K562 (cell line): Measurements from ENCODE around the gene MDC1. TPM values are rescaled to one million over a fixed set of nuclear protein-coding genes. Genes with fewer than 3 reads are reported as not detected.

Source experiments
- ESRRB ChIP-seq: fragments of 250-450 bp; sonication (Bioruptor Pico); IDR thresholded peaks from 2 replicates; pipeline ENCODE4 v1.5.0; 2020; ENCODE audit warnings: mild to moderate bottlenecking, moderate library complexity, borderline replicate concordance
- FOXJ3 ChIP-seq: sonication (generic); formaldehyde crosslinking; IDR thresholded peaks from 2 replicates; pipeline ENCODE4 v1.4.0; 2020; ENCODE audit warnings: mild to moderate bottlenecking, missing genetic modification reagents
- MEIS2 ChIP-seq: fragments of 450-650 bp; IDR thresholded peaks from 2 replicates; pipeline ENCODE4 v1.6.1; 2014; ENCODE audit warnings: mild to moderate bottlenecking; ENCODE audit not compliant: partially characterized antibody
- RCOR1 ChIP-seq, 2 experiments: IDR thresholded peaks; 2 replicates each; pipeline ENCODE4 v1.6.1; 2012; ENCODE audit warnings: low read depth in 2 of 2, low read length in 2 of 2, borderline replicate concordance in 1 of 2, improper control_type of control experiment in 1 of 2
- polyA plus RNA-seq, 8 experiments: library from polyadenylated mRNA; depleted of rRNA in 4 of 8; stranded (reverse) in 5 of 8; unstranded in 3 of 8; fragments of >200 nt; fragmentation: Nextera tagmentation in 2 of 8; fragmentation: Illumina TruSeq in 1 of 8; extraction: Ambion mirVana in 2 of 8; extraction: Trizol in 1 of 8; gene quantifications; 2 replicates each; pipeline versions ENCODE4 v1.2.1 to v1.2.3, GENCODE V29; 2011 to 2014; ENCODE audit warnings: inconsistent platforms in 1 of 8, missing spikeins in 1 of 8
- total RNA-seq, 7 experiments: library from RNA; depleted of rRNA in 6 of 7; stranded (reverse); fragments of >200 nt in 6 of 7; fragmentation: Illumina TruSeq in 2 of 7; extraction: Trizol in 2 of 7; gene quantifications; 2 replicates each; pipeline versions ENCODE4 v1.2.1 to v1.2.3, GENCODE V29; 2011 to 2021; ENCODE audit warnings: low replicate concordance in 1 of 7
- TF ChIP-seq, protein P1 (sequence below), 2 experiments: fragments of 150-350 bp in 1 of 2; IDR thresholded peaks; 2 replicates each; pipeline ENCODE4 v1.6.1; 2012 to 2016; ENCODE audit warnings: low read depth in 2 of 2, low read length in 2 of 2, mild to moderate bottlenecking in 1 of 2, moderate library complexity in 1 of 2
- TF ChIP-seq, protein P2 (sequence below): fragments of 450-650 bp; IDR thresholded peaks from 2 replicates; pipeline ENCODE4 v1.6.1; 2017; ENCODE audit warnings: antibody characterized with exemption, mild to moderate bottlenecking
- TF ChIP-seq, protein P3 (sequence below): fragments of 450-650 bp; formaldehyde crosslinking; IDR thresholded peaks from 2 replicates; pipeline ENCODE4 v1.4.0; 2020; ENCODE audit warnings: mild to moderate bottlenecking, mixed read lengths
- TF ChIP-seq, protein P4 (sequence below), 3 experiments: IDR thresholded peaks in 2 of 3; conservative IDR thresholded peaks in 1 of 3; 2 replicates each; pipeline ENCODE4 v1.5.1; 2011 to 2012; ENCODE audit warnings: low read length in 3 of 3, mild to moderate bottlenecking in 3 of 3, control low read depth in 2 of 3, improper control_type of control experiment in 1 of 3, inconsistent platforms in 1 of 3, low read depth in 1 of 3, mixed read lengths in 1 of 3, moderate library complexity in 1 of 3; ENCODE audit not compliant: insufficient read depth in 2 of 3
- TF ChIP-seq, protein P5 (sequence below): sonication (generic); formaldehyde crosslinking; IDR thresholded peaks from 2 replicates; pipeline ENCODE4 v1.8.1; 2023; ENCODE audit warnings: mild to moderate bottlenecking, missing genetic modification reagents

Gene MDC1
- total and polyA plus RNA-seq, 9 of the 15 experiments (the other 6 are each of a cell fraction or from before 2014, with no cell fraction given), result 8.2 to 114 (median 20.0) TPM

DNA sequence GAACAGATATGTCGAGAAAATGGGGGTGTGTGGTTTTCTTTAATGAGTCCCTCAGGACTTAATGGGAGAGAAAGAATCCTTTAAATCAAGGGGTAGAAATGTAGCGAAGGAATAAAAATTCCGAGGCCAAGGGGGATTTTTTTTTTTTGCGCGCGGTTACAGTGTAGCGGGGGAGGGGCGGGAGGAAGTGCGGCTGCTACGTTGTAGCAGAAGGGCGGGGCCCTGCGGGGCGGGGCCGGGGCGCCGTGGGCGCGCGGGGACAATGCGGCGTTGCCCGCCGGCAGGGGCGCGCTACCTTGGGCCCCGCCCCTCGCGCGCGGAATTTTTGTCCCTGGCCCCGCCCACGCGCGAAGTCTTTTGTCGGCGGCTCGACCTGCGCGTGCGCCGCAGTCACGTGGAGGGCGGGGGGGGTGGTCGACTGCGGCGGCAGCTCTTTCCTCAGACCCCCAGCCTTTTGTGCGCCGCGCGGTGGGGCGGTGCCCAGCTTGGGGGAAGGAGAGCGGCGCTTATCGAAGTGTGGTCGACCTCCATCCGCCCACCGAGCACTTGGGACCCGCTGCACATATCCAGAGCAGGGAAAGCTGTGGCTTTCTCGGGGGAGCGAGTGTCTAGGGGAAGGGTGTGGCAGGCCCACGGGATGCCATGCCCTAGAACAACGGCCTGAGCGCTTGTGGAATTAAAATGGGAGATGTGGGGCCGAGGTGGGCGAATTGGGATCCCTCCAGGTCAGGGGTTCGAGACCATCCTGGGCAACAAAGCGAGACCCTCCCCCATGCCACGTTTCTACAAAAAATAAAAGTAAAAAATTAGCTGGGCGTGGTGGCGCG is 4.3 kb upstream of the MDC1 start (continued):
- TF ChIP-seq, protein P1, sequence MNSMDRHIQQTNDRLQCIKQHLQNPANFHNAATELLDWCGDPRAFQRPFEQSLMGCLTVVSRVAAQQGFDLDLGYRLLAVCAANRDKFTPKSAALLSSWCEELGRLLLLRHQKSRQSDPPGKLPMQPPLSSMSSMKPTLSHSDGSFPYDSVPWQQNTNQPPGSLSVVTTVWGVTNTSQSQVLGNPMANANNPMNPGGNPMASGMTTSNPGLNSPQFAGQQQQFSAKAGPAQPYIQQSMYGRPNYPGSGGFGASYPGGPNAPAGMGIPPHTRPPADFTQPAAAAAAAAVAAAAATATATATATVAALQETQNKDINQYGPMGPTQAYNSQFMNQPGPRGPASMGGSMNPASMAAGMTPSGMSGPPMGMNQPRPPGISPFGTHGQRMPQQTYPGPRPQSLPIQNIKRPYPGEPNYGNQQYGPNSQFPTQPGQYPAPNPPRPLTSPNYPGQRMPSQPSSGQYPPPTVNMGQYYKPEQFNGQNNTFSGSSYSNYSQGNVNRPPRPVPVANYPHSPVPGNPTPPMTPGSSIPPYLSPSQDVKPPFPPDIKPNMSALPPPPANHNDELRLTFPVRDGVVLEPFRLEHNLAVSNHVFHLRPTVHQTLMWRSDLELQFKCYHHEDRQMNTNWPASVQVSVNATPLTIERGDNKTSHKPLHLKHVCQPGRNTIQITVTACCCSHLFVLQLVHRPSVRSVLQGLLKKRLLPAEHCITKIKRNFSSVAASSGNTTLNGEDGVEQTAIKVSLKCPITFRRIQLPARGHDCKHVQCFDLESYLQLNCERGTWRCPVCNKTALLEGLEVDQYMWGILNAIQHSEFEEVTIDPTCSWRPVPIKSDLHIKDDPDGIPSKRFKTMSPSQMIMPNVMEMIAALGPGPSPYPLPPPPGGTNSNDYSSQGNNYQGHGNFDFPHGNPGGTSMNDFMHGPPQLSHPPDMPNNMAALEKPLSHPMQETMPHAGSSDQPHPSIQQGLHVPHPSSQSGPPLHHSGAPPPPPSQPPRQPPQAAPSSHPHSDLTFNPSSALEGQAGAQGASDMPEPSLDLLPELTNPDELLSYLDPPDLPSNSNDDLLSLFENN (IDR thresholded peaks at IDR 0.05; ENCODE audit: low read depth in 2 of 2, low read length in 2 of 2), result peak in 1 of 2 experiments; percentile 54; a peak in 1 of 4 replicates
- TF ChIP-seq, protein P2, sequence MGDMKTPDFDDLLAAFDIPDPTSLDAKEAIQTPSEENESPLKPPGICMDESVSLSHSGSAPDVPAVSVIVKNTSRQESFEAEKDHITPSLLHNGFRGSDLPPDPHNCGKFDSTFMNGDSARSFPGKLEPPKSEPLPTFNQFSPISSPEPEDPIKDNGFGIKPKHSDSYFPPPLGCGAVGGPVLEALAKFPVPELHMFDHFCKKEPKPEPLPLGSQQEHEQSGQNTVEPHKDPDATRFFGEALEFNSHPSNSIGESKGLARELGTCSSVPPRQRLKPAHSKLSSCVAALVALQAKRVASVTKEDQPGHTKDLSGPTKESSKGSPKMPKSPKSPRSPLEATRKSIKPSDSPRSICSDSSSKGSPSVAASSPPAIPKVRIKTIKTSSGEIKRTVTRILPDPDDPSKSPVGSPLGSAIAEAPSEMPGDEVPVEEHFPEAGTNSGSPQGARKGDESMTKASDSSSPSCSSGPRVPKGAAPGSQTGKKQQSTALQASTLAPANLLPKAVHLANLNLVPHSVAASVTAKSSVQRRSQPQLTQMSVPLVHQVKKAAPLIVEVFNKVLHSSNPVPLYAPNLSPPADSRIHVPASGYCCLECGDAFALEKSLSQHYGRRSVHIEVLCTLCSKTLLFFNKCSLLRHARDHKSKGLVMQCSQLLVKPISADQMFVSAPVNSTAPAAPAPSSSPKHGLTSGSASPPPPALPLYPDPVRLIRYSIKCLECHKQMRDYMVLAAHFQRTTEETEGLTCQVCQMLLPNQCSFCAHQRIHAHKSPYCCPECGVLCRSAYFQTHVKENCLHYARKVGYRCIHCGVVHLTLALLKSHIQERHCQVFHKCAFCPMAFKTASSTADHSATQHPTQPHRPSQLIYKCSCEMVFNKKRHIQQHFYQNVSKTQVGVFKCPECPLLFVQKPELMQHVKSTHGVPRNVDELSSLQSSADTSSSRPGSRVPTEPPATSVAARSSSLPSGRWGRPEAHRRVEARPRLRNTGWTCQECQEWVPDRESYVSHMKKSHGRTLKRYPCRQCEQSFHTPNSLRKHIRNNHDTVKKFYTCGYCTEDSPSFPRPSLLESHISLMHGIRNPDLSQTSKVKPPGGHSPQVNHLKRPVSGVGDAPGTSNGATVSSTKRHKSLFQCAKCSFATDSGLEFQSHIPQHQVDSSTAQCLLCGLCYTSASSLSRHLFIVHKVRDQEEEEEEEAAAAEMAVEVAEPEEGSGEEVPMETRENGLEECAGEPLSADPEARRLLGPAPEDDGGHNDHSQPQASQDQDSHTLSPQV, result no peak; the same call in 1 of the 2 replicates
- TF ChIP-seq RCOR1 (IDR thresholded peaks at IDR 0.05; ENCODE audit: borderline replicate concordance in 1 of 2, low read depth in 2 of 2, low read length in 2 of 2), result peak in 1 of 2 experiments; percentile 51; a peak in 1 of 4 replicates
- TF ChIP-seq, protein P3, sequence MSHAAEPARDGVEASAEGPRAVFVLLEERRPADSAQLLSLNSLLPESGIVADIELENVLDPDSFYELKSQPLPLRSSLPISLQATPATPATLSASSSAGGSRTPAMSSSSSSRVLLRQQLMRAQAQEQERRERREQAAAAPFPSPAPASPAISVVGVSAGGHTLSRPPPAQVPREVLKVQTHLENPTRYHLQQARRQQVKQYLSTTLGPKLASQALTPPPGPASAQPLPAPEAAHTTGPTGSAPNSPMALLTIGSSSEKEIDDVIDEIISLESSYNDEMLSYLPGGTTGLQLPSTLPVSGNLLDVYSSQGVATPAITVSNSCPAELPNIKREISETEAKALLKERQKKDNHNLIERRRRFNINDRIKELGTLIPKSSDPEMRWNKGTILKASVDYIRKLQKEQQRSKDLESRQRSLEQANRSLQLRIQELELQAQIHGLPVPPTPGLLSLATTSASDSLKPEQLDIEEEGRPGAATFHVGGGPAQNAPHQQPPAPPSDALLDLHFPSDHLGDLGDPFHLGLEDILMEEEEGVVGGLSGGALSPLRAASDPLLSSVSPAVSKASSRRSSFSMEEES (CRISPR knock-in tag), result peak; percentile 75
- peak; percentile 72 for TF ChIP-seq MEIS2
- TF ChIP-seq FOXJ3 (CRISPR knock-in tag), result no peak
- peak; percentile 28; the same call in 1 of the 2 replicates for TF ChIP-seq ESRRB
- TF ChIP-seq, protein P4, sequence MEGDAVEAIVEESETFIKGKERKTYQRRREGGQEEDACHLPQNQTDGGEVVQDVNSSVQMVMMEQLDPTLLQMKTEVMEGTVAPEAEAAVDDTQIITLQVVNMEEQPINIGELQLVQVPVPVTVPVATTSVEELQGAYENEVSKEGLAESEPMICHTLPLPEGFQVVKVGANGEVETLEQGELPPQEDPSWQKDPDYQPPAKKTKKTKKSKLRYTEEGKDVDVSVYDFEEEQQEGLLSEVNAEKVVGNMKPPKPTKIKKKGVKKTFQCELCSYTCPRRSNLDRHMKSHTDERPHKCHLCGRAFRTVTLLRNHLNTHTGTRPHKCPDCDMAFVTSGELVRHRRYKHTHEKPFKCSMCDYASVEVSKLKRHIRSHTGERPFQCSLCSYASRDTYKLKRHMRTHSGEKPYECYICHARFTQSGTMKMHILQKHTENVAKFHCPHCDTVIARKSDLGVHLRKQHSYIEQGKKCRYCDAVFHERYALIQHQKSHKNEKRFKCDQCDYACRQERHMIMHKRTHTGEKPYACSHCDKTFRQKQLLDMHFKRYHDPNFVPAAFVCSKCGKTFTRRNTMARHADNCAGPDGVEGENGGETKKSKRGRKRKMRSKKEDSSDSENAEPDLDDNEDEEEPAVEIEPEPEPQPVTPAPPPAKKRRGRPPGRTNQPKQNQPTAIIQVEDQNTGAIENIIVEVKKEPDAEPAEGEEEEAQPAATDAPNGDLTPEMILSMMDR (IDR thresholded peaks at IDR 0.05 in 2 of 3, conservative IDR thresholded peaks at IDR 0.05 in 1 of 3; ENCODE audit: insufficient read depth in 2 of 3, low read depth in 1 of 3, low read length in 3 of 3), result peak; percentile 28 to 61 (median 53); a peak in 3 of 6 replicates
- TF ChIP-seq, protein P5, sequence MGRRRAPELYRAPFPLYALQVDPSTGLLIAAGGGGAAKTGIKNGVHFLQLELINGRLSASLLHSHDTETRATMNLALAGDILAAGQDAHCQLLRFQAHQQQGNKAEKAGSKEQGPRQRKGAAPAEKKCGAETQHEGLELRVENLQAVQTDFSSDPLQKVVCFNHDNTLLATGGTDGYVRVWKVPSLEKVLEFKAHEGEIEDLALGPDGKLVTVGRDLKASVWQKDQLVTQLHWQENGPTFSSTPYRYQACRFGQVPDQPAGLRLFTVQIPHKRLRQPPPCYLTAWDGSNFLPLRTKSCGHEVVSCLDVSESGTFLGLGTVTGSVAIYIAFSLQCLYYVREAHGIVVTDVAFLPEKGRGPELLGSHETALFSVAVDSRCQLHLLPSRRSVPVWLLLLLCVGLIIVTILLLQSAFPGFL (CRISPR knock-in tag), result no peak
